ENCODE measurements around the gene PDE4C. TPM values are rescaled to one million over a fixed set of nuclear protein-coding genes. Genes with fewer than 3 reads are reported as not detected.
"Not testable (repeated sequence)": the region's sequence is repeated elsewhere in the genome, so short reads cannot be mapped to it uniquely, and the experiment has no call there.

The PDE4C gene
- total RNA-seq, 1 donor from 2014 or later, result 0.21 TPM

DNA sequence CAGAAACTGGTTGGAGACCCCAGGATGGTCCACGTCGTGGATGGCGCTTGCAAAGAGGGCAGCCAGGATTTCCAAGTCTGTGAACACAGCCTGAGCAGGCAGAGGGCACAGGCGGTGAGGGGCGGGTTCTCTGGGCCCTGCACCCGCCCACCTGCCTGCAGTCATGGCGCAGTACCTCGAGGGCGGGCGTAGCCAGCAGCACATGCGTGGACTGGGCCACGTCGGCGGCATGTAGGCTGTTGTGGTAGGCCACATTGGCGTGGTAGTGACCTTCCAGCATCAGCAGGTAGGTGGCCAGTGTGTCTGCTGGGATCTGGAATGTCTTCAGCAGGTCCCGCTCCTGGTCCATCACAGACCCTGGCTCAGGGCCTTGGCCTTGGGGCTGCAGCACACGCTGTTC is 8.1 kb downstream of the PDE4C start:
- Mint-ChIP-seq H3K4me1 (ENCODE audit: unreplicated experiment) (no peaks in the 10 kb centered on the region), H3K27me3 (ENCODE audit: unreplicated experiment) (peaks cover 11% of the 10 kb centered on the region), H3K27ac (ENCODE audit: unreplicated experiment) (no peak overlapping the region), H3K9me3 (ENCODE audit: unreplicated experiment) (no peaks in the 10 kb centered on the region), H3K4me3 (ENCODE audit: unreplicated experiment) (no peak overlapping the region), H3K36me3 (ENCODE audit: unreplicated experiment) (no peaks in the 10 kb centered on the region)
- no peak for DNase-seq (ENCODE audit: extremely low spot score, unreplicated experiment)
- TF ChIP-seq, protein P1, sequence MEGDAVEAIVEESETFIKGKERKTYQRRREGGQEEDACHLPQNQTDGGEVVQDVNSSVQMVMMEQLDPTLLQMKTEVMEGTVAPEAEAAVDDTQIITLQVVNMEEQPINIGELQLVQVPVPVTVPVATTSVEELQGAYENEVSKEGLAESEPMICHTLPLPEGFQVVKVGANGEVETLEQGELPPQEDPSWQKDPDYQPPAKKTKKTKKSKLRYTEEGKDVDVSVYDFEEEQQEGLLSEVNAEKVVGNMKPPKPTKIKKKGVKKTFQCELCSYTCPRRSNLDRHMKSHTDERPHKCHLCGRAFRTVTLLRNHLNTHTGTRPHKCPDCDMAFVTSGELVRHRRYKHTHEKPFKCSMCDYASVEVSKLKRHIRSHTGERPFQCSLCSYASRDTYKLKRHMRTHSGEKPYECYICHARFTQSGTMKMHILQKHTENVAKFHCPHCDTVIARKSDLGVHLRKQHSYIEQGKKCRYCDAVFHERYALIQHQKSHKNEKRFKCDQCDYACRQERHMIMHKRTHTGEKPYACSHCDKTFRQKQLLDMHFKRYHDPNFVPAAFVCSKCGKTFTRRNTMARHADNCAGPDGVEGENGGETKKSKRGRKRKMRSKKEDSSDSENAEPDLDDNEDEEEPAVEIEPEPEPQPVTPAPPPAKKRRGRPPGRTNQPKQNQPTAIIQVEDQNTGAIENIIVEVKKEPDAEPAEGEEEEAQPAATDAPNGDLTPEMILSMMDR (IDR thresholded peaks at IDR 0.05), result no peak

GRCh38 chr19:18216789-18217188 is 9.4 kb downstream of the PDE4C start:
- H3K4me3 Mint-ChIP-seq (ENCODE audit: unreplicated experiment), result no peak overlapping the region
- H3K4me1 Mint-ChIP-seq (ENCODE audit: unreplicated experiment), result no peaks in the 10 kb centered on the region
- no peaks in the 10 kb centered on the region for H3K36me3 Mint-ChIP-seq (ENCODE audit: unreplicated experiment)
- no peak overlapping the region for H3K27ac Mint-ChIP-seq (ENCODE audit: unreplicated experiment)
- peaks cover 11% of the 10 kb centered on the region for H3K27me3 Mint-ChIP-seq (ENCODE audit: unreplicated experiment)
- DNase-seq (ENCODE audit: extremely low spot score, unreplicated experiment), result no peak
- H3K9me3 Mint-ChIP-seq (ENCODE audit: unreplicated experiment), result no peaks in the 10 kb centered on the region
- TF ChIP-seq, protein P1 (IDR thresholded peaks at IDR 0.05), result no peak

- H3K4me3 Mint-ChIP-seq (ENCODE audit: unreplicated experiment), result no peak overlapping the region
- no peaks in the 10 kb centered on the region for H3K4me1 Mint-ChIP-seq (ENCODE audit: unreplicated experiment)
- H3K27me3 Mint-ChIP-seq (ENCODE audit: unreplicated experiment), result peaks cover 5% of the 10 kb centered on the region
- H3K36me3 Mint-ChIP-seq (ENCODE audit: unreplicated experiment), result no peaks in the 10 kb centered on the region
- H3K9me3 Mint-ChIP-seq (ENCODE audit: unreplicated experiment), result no peaks in the 10 kb centered on the region
- TF ChIP-seq, protein P1 (IDR thresholded peaks at IDR 0.05), result no peak
- no peak overlapping the region for H3K27ac Mint-ChIP-seq (ENCODE audit: unreplicated experiment)
- DNase-seq (ENCODE audit: extremely low spot score, unreplicated experiment), result no peak
Observed at GRCh38 chr19:18214779-18215433, 11.3 kb downstream of the PDE4C start.

DNA sequence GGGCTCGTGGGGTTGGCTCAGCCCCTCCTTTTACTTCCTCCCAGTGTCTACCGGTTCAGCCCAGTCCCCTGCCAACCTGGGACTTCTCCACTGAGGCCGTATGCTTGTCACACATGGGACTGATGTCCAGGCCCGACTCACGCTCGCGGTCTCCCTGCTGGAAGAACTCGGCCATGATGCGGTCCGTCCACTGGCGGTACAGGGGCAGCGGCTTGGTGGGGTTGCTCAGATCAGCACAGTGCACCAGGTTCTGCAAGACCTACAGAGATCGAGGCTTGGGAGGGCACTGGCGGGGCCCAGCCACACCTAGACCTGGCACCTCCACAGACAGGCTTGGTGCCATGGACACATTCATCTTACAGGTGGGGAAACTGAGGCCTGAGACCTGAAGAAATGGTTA is 14.6 kb downstream of the PDE4C start:
- Mint-ChIP-seq H3K27me3 (ENCODE audit: unreplicated experiment) (peaks cover 3% of the 10 kb centered on the region), H3K36me3 (ENCODE audit: unreplicated experiment) (no peaks in the 10 kb centered on the region), H3K27ac (ENCODE audit: unreplicated experiment) (no peak overlapping the region), H3K9me3 (ENCODE audit: unreplicated experiment) (no peaks in the 10 kb centered on the region), H3K4me1 (ENCODE audit: unreplicated experiment) (peaks cover 5% of the 10 kb centered on the region), H3K4me3 (ENCODE audit: unreplicated experiment) (no peak overlapping the region)
- no peak for DNase-seq (ENCODE audit: extremely low spot score, unreplicated experiment)
- TF ChIP-seq, protein P1 (IDR thresholded peaks at IDR 0.05), result no peak

- H3K4me3 Mint-ChIP-seq (ENCODE audit: unreplicated experiment); H3K27ac Mint-ChIP-seq (ENCODE audit: unreplicated experiment); DNase-seq (ENCODE audit: extremely low spot score, unreplicated experiment); H3K36me3 Mint-ChIP-seq (ENCODE audit: unreplicated experiment); H3K27me3 Mint-ChIP-seq (ENCODE audit: unreplicated experiment); H3K9me3 Mint-ChIP-seq (ENCODE audit: unreplicated experiment): not testable (repeated sequence)
- H3K4me1 Mint-ChIP-seq (ENCODE audit: unreplicated experiment), result peaks cover 16% of the 10 kb centered on the region
Observed at GRCh38 chr19:18209912-18210311, 16.3 kb downstream of the PDE4C start.

All from osteocyte (in vitro differentiated cells).